ENCODE data around the gene HECA. TPM values are rescaled to one million over a fixed set of nuclear protein-coding genes. Genes with fewer than 3 reads are reported as not detected.

Gene HECA
- total RNA-seq, 1 experiment from 2014 or later = 4.2 TPM

DNA sequence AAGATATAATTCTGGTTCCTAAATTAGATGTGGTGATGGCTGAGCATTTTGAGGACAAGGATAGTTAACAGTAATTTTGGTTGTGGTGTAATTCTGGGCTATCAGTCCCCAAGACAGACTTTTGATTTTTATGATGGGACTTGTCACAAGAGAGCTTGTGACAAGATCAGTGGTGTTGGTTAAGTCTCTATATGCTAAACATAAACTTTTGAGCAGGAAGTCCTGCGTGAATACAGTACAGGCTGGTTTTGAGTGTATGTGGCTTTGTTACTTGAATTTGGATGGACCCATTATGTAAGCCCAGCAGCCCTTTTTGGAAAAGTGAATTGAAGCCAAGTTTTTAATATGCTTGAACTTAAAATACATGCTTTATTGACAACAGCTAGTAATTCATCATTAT lies 38.9 kb downstream of the HECA start:
- no peak overlapping the region for H3K4me3 ChIP-seq (ENCODE audit: low read length)
- no peaks in the 10 kb centered on the region for H3F3A ChIP-seq (ENCODE audit: low read length, unreplicated experiment)
- no peaks in the 10 kb centered on the region for H3K4me1 ChIP-seq (ENCODE audit: insufficient read depth, low read length)
- H3K4me2 ChIP-seq (ENCODE audit: low read length) = no peak overlapping the region
- no peaks in the 10 kb centered on the region for H3K27me3 ChIP-seq (ENCODE audit: low read length)
- H2AFZ ChIP-seq (ENCODE audit: low read length) = no peak overlapping the region
- ATAC-seq = no peak
- no peak overlapping the region for H3K27ac ChIP-seq (ENCODE audit: low read length)
- H3K9ac ChIP-seq (ENCODE audit: low read length) = no peak overlapping the region
- no peaks in the 10 kb centered on the region for H3K36me3 ChIP-seq (ENCODE audit: low read depth, low read length)
- no peaks in the 10 kb centered on the region for H3K79me2 ChIP-seq (ENCODE audit: low read length)
- no peak for DNase-seq
- intact Hi-C loops (cut with micrococcal nuclease) = no loop called here
- TF ChIP-seq EZH2phosphoT487 (IDR thresholded peaks at IDR 0.05; ENCODE audit: borderline replicate concordance, low read length) (no peak), EZH2 (IDR thresholded peaks at IDR 0.05; ENCODE audit: low read length, unreplicated experiment) (no peak)
- TF ChIP-seq, protein P1, sequence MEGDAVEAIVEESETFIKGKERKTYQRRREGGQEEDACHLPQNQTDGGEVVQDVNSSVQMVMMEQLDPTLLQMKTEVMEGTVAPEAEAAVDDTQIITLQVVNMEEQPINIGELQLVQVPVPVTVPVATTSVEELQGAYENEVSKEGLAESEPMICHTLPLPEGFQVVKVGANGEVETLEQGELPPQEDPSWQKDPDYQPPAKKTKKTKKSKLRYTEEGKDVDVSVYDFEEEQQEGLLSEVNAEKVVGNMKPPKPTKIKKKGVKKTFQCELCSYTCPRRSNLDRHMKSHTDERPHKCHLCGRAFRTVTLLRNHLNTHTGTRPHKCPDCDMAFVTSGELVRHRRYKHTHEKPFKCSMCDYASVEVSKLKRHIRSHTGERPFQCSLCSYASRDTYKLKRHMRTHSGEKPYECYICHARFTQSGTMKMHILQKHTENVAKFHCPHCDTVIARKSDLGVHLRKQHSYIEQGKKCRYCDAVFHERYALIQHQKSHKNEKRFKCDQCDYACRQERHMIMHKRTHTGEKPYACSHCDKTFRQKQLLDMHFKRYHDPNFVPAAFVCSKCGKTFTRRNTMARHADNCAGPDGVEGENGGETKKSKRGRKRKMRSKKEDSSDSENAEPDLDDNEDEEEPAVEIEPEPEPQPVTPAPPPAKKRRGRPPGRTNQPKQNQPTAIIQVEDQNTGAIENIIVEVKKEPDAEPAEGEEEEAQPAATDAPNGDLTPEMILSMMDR (conservative IDR thresholded peaks at IDR 0.05; ENCODE audit: low read depth, low read length) = no peak
- H4K20me1 ChIP-seq (ENCODE audit: low read length) = no peaks in the 10 kb centered on the region
- H3K9me3 ChIP-seq (ENCODE audit: low read length) = no peaks in the 10 kb centered on the region
- BruUV-seq (replicated peaks) = no TSS peak
- POLR2A ChIA-PET (ENCODE audit: unreplicated experiment) = no interaction called here
- H3K9me2 ChIP-seq (replicated peaks; ENCODE audit: low read length) = no peaks in the 10 kb centered on the region
- CTCF ChIA-PET = no interaction called here

DNA sequence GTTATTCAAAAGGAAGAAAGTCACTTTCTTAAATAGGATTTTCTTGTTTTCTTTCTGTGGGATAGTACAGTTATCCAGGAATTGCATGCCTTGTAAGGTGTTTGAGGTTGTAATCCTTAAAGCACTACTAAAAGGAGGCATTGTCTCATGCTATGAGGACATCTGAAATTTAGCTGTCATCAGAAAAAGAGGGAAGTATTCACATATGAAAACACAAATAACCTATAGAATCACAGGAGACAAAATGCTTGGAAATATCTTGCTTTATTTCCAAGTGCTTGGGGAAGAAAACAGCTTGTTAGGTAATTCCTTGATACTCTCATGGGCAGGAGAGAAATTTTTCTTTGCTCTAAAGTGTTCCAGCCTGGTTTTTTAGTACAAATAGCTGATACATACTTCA lies 40.1 kb downstream of the HECA start:
- no peak for DNase-seq
- Histone ChIP-seq H3K4me3 (ENCODE audit: low read length) (no peak overlapping the region), H3K9me2 (replicated peaks; ENCODE audit: low read length) (no peaks in the 10 kb centered on the region), H4K20me1 (ENCODE audit: low read length) (no peaks in the 10 kb centered on the region), H3K79me2 (ENCODE audit: low read length) (no peaks in the 10 kb centered on the region), H3K4me1 (ENCODE audit: insufficient read depth, low read length) (no peaks in the 10 kb centered on the region), H3K27me3 (ENCODE audit: low read length) (no peaks in the 10 kb centered on the region), H3K36me3 (ENCODE audit: low read depth, low read length) (no peaks in the 10 kb centered on the region), H3K9ac (ENCODE audit: low read length) (no peak overlapping the region), H3F3A (ENCODE audit: low read length, unreplicated experiment) (no peaks in the 10 kb centered on the region), H3K27ac (ENCODE audit: low read length) (no peak overlapping the region), H2AFZ (ENCODE audit: low read length) (no peak overlapping the region), H3K9me3 (ENCODE audit: low read length) (no peaks in the 10 kb centered on the region), H3K4me2 (ENCODE audit: low read length) (no peak overlapping the region)
- intact Hi-C loops (cut with micrococcal nuclease) = no loop called here
- TF ChIP-seq, protein P1 (conservative IDR thresholded peaks at IDR 0.05; ENCODE audit: low read depth, low read length) = no peak
- TF ChIP-seq EZH2phosphoT487 (IDR thresholded peaks at IDR 0.05; ENCODE audit: borderline replicate concordance, low read length) (no peak), EZH2 (IDR thresholded peaks at IDR 0.05; ENCODE audit: low read length, unreplicated experiment) (no peak)
- ChIA-PET CTCF (no interaction called here), POLR2A (ENCODE audit: unreplicated experiment) (no interaction called here)
- no TSS peak for BruUV-seq (replicated peaks)
- ATAC-seq = no peak

DNA sequence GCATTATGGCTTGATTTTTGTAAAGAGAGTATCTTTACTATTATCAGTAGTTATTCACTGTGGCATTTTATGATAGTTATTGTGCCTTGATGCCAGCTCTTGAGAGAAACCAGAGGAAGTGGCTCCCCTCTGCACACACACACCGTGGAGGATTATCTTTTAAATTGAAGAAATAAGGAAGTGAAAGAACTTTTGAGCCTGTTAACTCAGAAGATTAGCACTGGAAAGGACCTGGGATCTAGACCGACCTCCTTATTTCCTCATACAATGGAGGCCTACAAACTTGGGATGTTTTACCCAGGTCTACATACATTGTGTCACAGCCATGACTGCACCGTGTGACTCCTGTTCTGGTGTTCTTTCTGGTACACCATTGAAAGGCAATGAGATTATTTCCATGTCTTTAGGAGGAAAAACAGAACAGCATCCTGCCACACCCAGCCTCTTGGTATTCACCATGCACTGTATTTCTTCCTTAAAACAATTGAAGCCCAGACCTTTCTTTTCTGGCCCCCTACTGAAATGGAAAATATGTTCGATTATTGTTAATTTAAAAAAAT lies 40.6 kb downstream of the HECA start:
- no peak for DNase-seq
- no peak for ATAC-seq
- no peak for TF ChIP-seq EZH2phosphoT487 (IDR thresholded peaks at IDR 0.05; ENCODE audit: borderline replicate concordance, low read length)
- TF ChIP-seq, protein P1 (conservative IDR thresholded peaks at IDR 0.05; ENCODE audit: low read depth, low read length) = no peak
- H3K9me3 ChIP-seq (ENCODE audit: low read length) = no peaks in the 10 kb centered on the region
- H3K4me2 ChIP-seq (ENCODE audit: low read length) = no peak overlapping the region
- H3K79me2 ChIP-seq (ENCODE audit: low read length) = no peaks in the 10 kb centered on the region
- no peaks in the 10 kb centered on the region for H4K20me1 ChIP-seq (ENCODE audit: low read length)
- no peaks in the 10 kb centered on the region for H3K4me1 ChIP-seq (ENCODE audit: insufficient read depth, low read length)
- no TSS peak for BruUV-seq (replicated peaks)
- CTCF ChIA-PET = no interaction called here
- no peak overlapping the region for H2AFZ ChIP-seq (ENCODE audit: low read length)
- H3K4me3 ChIP-seq (ENCODE audit: low read length) = no peak overlapping the region
- POLR2A ChIA-PET (ENCODE audit: unreplicated experiment) = no interaction called here
- no peaks in the 10 kb centered on the region for H3K27me3 ChIP-seq (ENCODE audit: low read length)
- H3K9me2 ChIP-seq (replicated peaks; ENCODE audit: low read length) = no peaks in the 10 kb centered on the region
- H3F3A ChIP-seq (ENCODE audit: low read length, unreplicated experiment) = no peaks in the 10 kb centered on the region
- no peak overlapping the region for H3K27ac ChIP-seq (ENCODE audit: low read length)
- no peak overlapping the region for H3K9ac ChIP-seq (ENCODE audit: low read length)
- H3K36me3 ChIP-seq (ENCODE audit: low read depth, low read length) = no peaks in the 10 kb centered on the region
- intact Hi-C loops (cut with micrococcal nuclease) = no loop called here

All from PC-3 (cell line).